H1 (cell line): ENCODE data around the gene IRF3. TPM values are rescaled to one million over a fixed set of nuclear protein-coding genes. Genes with fewer than 3 reads are reported as not detected.
A peak's percentile ranks its signal among the peaks of the same experiment; 100 is the strongest.

ENCODE experiments used
- CTCF ChIA-PET: fragments of 300-600 bp; sonication (Branson Sonifier 250); formaldehyde crosslinking; loops from one replicate; lab custom pipeline; 2021; ENCODE audit not compliant: partially characterized antibody; lab: Charles Lee
- POLR2A ChIA-PET: fragments of 300-600 bp; sonication (Branson Sonifier 250); formaldehyde crosslinking; loops from one replicate; lab custom pipeline; 2021; ENCODE audit warnings: inconsistent platforms; ENCODE audit not compliant: partially characterized antibody; lab: Charles Lee
- DNase-seq, 2 experiments: peaks; one replicate each; pipeline versions ENCODE4 v3.0.0 to v3.0.0-alpha.2; 2010 to 2022; ENCODE audit warnings: low spot score in 2 of 2, low read depth in 1 of 2, mixed read lengths in 1 of 2
- FAIRE-seq: peaks from 2 replicates; lab custom pipeline; 2011; peaks lifted over from hg19 to GRCh38; lab: Jason Lieb, UNC
- H2AFZ ChIP-seq: 2 replicates; pipeline ENCODE4 v1.8.1; 2012; ENCODE audit warnings: low read length, inconsistent platforms
- H2AK5ac ChIP-seq: 2 replicates; pipeline ENCODE4 v1.6.1; 2013; ENCODE audit warnings: low read depth, low read length
- H2BK120ac ChIP-seq: replicated peaks from 2 replicates; pipeline ENCODE3; 2013; ENCODE audit warnings: low read depth, low read length, inconsistent platforms
- H2BK12ac ChIP-seq: 2 replicates; pipeline ENCODE4 v1.6.1; 2013; ENCODE audit warnings: low read depth, low read length
- H2BK15ac ChIP-seq: 2 replicates; pipeline ENCODE4 v1.6.1; 2013; ENCODE audit warnings: low read length
- H2BK20ac ChIP-seq: 2 replicates; pipeline ENCODE4 v1.6.1; 2013; ENCODE audit warnings: low read length
- H2BK5ac ChIP-seq: 2 replicates; pipeline ENCODE4 v1.6.1; 2013; ENCODE audit warnings: low read depth, low read length
- H3K14ac ChIP-seq: 2 replicates; pipeline ENCODE4 v1.6.1; 2013; ENCODE audit warnings: inconsistent platforms; ENCODE audit not compliant: insufficient read length
- H3K18ac ChIP-seq: 2 replicates; pipeline ENCODE4 v1.6.1; 2013; ENCODE audit warnings: low read length; ENCODE audit errors: extremely low read depth
- H3K23ac ChIP-seq: 2 replicates; pipeline ENCODE4 v1.6.1; 2013; ENCODE audit warnings: inconsistent platforms; ENCODE audit not compliant: insufficient read length
- H3K23me2 ChIP-seq: 2 replicates; pipeline ENCODE4 v1.6.1; 2013; ENCODE audit warnings: low read depth, low read length
- H3K27ac ChIP-seq: 2 replicates; pipeline ENCODE4 v1.6.1; 2011; ENCODE audit warnings: low read depth, low read length, inconsistent platforms
- H3K27me3 ChIP-seq, 4 experiments: replicated peaks in 1 of 4; 1 replicate in 1 of 4; 2 replicates in 3 of 4; pipeline versions ENCODE4 v1.6.1 to v1.8.1; 2011 to 2013; ENCODE audit warnings: low read length in 3 of 4, mild to moderate bottlenecking in 3 of 4, inconsistent platforms in 2 of 4, mixed read lengths in 2 of 4, moderate library complexity in 1 of 4; ENCODE audit not compliant: control insufficient read depth in 3 of 4, insufficient read depth in 3 of 4; ENCODE audit errors: extremely low read depth in 1 of 4
- H3K36me3 ChIP-seq, 4 experiments: 2 replicates each; pipeline versions ENCODE4 v1.6.1 to v1.8.1; 2011 to 2013; ENCODE audit warnings: mild to moderate bottlenecking in 4 of 4, low read length in 3 of 4, moderate library complexity in 2 of 4, control low read depth in 1 of 4, inconsistent platforms in 1 of 4; ENCODE audit not compliant: insufficient read depth in 4 of 4, control insufficient read depth in 2 of 4
- H3K4ac ChIP-seq: replicated peaks from 2 replicates; pipeline ENCODE3; 2013; ENCODE audit warnings: low read length, low read depth, mixed read lengths, inconsistent platforms; ENCODE audit not compliant: insufficient read length
- H3K4me1 ChIP-seq, 4 experiments: replicated peaks in 1 of 4; 1 replicate in 1 of 4; 2 replicates in 3 of 4; pipeline versions ENCODE4 v1.6.1 to v1.8.1; 2011 to 2013; ENCODE audit warnings: low read length in 3 of 4, inconsistent platforms in 2 of 4, mixed read lengths in 1 of 4; ENCODE audit not compliant: insufficient read depth in 4 of 4, control insufficient read depth in 3 of 4
- H3K4me2 ChIP-seq, 2 experiments: 2 replicates each; pipeline versions ENCODE4 v1.6.1 to v1.8.1; 2011 to 2013; ENCODE audit warnings: low read depth in 2 of 2, low read length in 2 of 2, control low read depth in 1 of 2, inconsistent platforms in 1 of 2, mild to moderate bottlenecking in 1 of 2; ENCODE audit not compliant: insufficient read depth in 1 of 2
- H3K4me3 ChIP-seq, 4 experiments: fragments of 200-600, 300-600 bp in 1 of 4; sonication (generic), shearing (Covaris generic), sonication (Bioruptor Twin) in 1 of 4; 2 replicates each; pipeline versions ENCODE4 v1.5.1 to v1.8.1; 2011 to 2016; ENCODE audit warnings: low read length in 4 of 4, low read depth in 3 of 4, control low read depth in 2 of 4, inconsistent platforms in 2 of 4, mild to moderate bottlenecking in 2 of 4, mixed read lengths in 1 of 4, moderate library complexity in 1 of 4; ENCODE audit not compliant: insufficient read depth in 2 of 4; ENCODE audit errors: extremely low read depth in 1 of 4
- H3K56ac ChIP-seq: replicated peaks from 2 replicates; pipeline ENCODE3; 2013; ENCODE audit warnings: low read depth, mild to moderate bottlenecking, mixed read lengths, low read length, inconsistent platforms; ENCODE audit not compliant: insufficient read length
- H3K79me1 ChIP-seq: 2 replicates; pipeline ENCODE4 v1.6.1; 2013; ENCODE audit warnings: low read depth, low read length, control low read depth
- H3K79me2 ChIP-seq, 2 experiments: 2 replicates each; pipeline versions ENCODE4 v1.6.1 to v1.8.1; 2012 to 2013; ENCODE audit warnings: low read length in 2 of 2, mild to moderate bottlenecking in 2 of 2, inconsistent platforms in 1 of 2; ENCODE audit not compliant: insufficient read depth in 2 of 2, control insufficient read depth in 1 of 2
- H3K9ac ChIP-seq, 4 experiments: replicated peaks in 1 of 4; 1 replicate in 1 of 4; 2 replicates in 3 of 4; pipeline versions ENCODE4 v1.6.1 to v1.8.1; 2011 to 2013; ENCODE audit warnings: low read depth in 3 of 4, low read length in 3 of 4, control low read depth in 2 of 4, mild to moderate bottlenecking in 2 of 4, moderate library complexity in 2 of 4, inconsistent platforms in 1 of 4; ENCODE audit errors: extremely low read depth in 1 of 4
- H3K9me3 ChIP-seq, 2 experiments: 2 replicates each; pipeline versions ENCODE4 v1.6.1 to v1.8.1; 2012 to 2013; ENCODE audit warnings: mild to moderate bottlenecking in 2 of 2, moderate library complexity in 2 of 2, control low read depth in 1 of 2, inconsistent platforms in 1 of 2, low read depth in 1 of 2, low read length in 1 of 2, mixed read lengths in 1 of 2; ENCODE audit not compliant: insufficient read depth in 2 of 2
- H4K20me1 ChIP-seq, 2 experiments: replicated peaks in 1 of 2; 2 replicates each; pipeline versions ENCODE3 to v1.8.1; 2011 to 2013; ENCODE audit warnings: inconsistent platforms in 2 of 2, low read length in 2 of 2, mild to moderate bottlenecking in 1 of 2; ENCODE audit not compliant: insufficient read depth in 2 of 2, control insufficient read depth in 1 of 2
- H4K5ac ChIP-seq: 2 replicates; pipeline ENCODE4 v1.6.1; 2013; ENCODE audit warnings: low read length, low read depth, mixed read lengths, inconsistent platforms; ENCODE audit not compliant: insufficient read length
- H4K8ac ChIP-seq: 2 replicates; pipeline ENCODE4 v1.8.0; 2013; ENCODE audit warnings: mild to moderate bottlenecking, moderate library complexity, low read length, inconsistent platforms; ENCODE audit not compliant: insufficient read depth; ENCODE audit errors: extremely low read depth
- H4K91ac ChIP-seq: replicated peaks from 2 replicates; pipeline ENCODE3; 2013; ENCODE audit warnings: low read length, mixed read lengths, inconsistent platforms; ENCODE audit not compliant: insufficient read length
- CEBPB ChIP-seq: IDR thresholded peaks from 2 replicates; pipeline ENCODE4 v1.6.1; 2012; ENCODE audit warnings: low read depth, low read length
- KDM4A ChIP-seq: IDR thresholded peaks from one replicate; pipeline ENCODE4 v1.7.1; 2012; ENCODE audit warnings: low read depth, mild to moderate bottlenecking, moderate library complexity, low read length, inconsistent platforms; ENCODE audit not compliant: severe bottlenecking
- POLR2AphosphoS5 ChIP-seq: IDR thresholded peaks from 2 replicates; pipeline ENCODE4 v1.6.1; 2011; ENCODE audit warnings: low read depth, low read length
- SIX5 ChIP-seq: IDR thresholded peaks from 2 replicates; pipeline ENCODE4 v1.6.1; 2011; ENCODE audit warnings: mild to moderate bottlenecking, low read depth, low read length
- SP2 ChIP-seq: IDR thresholded peaks from 2 replicates; pipeline ENCODE4 v1.6.1; 2012; ENCODE audit warnings: mild to moderate bottlenecking, low read length, inconsistent platforms
- SUZ12 ChIP-seq: fragments of 200-600 bp; sonication (generic); IDR thresholded peaks from 2 replicates; pipeline ENCODE4 v1.6.1; 2012; ENCODE audit warnings: mild to moderate bottlenecking, inconsistent platforms, low read length, moderate library complexity, mixed read lengths
- WGBS, 2 experiments: shearing (Covaris generic) in 1 of 2; methylation state at CpG; one replicate each; pipeline versions ENCODE4 v1.1.6 to v1.1.7; 2013 to 2015; ENCODE audit warnings: low lambda C conversion rate in 2 of 2, mixed read lengths in 2 of 2, inconsistent platforms in 1 of 2, low coverage in 1 of 2, missing lambda C conversion rate in 1 of 2; ENCODE audit not compliant: insufficient replicate concordance in 2 of 2, insufficient coverage in 1 of 2, insufficient read length in 1 of 2; ENCODE audit errors: extremely low coverage in 1 of 2, missing lambda C conversion rate in 1 of 2; 5-methylcytosine and 5-hydroxymethylcytosine counted together
- polyA plus RNA-seq, 7 experiments: library from polyadenylated mRNA; depleted of rRNA in 3 of 7; stranded (reverse) in 5 of 7; unstranded in 2 of 7; fragments of >200 nt in 5 of 7; fragments of 200-250 nt in 2 of 7; gene quantifications; 1 replicate in 5 of 7; 2 replicates in 1 of 7; 4 replicates in 1 of 7; pipeline versions ENCODE4 v1.2.1 to v1.2.3, GENCODE V29; 2011 to 2013; ENCODE audit warnings: missing spikeins in 2 of 7, mixed read lengths in 2 of 7
- total RNA-seq: library from RNA; stranded (reverse); fragmentation: NEBNext Ultra II Directional; extraction: Animal tissue kit (Norgen Biotek cat#: 25700); gene quantifications from 2 replicates; pipeline ENCODE4 v1.2.1, GENCODE V29; 2021
- TF ChIP-seq, protein P1 (sequence below): IDR thresholded peaks from 2 replicates; pipeline ENCODE4 v1.6.1; 2012; ENCODE audit warnings: inconsistent platforms

IRF3 gene
- total and polyA plus RNA-seq, 2 of the 8 experiments (the other 6 are each of a cell fraction or from before 2014, with no cell fraction given), result 103 to 114 TPM

DNA sequence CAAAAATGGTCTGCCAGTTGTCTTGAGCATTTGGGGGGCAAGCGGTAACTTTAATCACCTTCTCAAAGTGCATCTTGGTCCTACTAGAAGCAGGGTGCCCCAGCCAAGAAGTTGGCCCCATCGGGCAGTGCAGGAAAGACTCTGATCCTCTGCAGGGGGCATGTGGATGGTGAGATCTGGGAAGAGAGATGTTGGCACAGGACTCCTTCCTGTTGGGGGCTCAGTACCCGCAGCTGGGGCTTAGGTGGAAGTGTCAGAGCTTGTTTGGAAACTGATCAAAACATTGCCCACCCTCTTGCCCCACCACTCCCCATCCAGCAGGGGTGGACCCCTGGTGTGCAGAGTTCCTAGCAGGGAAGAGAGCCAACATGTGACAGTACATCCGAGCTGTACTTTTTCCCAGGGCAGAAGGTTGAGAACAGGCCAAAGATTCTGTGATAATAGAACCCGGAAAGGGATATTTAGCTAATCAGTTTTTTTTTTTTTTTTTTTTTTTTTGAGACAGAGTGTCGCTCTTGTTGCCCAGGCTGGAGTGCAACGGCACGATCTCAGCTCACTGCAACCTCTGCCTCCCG lies 34.6 kb downstream of the IRF3 start:
- Histone ChIP-seq H4K8ac (no peak overlapping the region), H3K9ac (no peak overlapping the region), H3K4me2 (no peak overlapping the region), H3K14ac (no peak overlapping the region), H2BK5ac (no peak overlapping the region; the same call in 1 of the 2 replicates), H3K36me3 (peaks cover 0 to 16% (median 3%) of the 10 kb centered on the region in 4 experiments; a peak in 5 of 8 replicates), H2BK12ac (no peak overlapping the region), H4K5ac (no peak overlapping the region), H3K18ac (no peak overlapping the region), H4K20me1 (peaks cover 0 to 1% of the 10 kb centered on the region in 2 experiments), H2BK15ac (no peak overlapping the region), H2BK120ac (no peak overlapping the region), H3K79me1 (no peaks in the 10 kb centered on the region), H2BK20ac (no peak overlapping the region), H4K91ac (no peak overlapping the region), H3K4me1 (peaks cover 0 to 12% (median under 1%) of the 10 kb centered on the region in 4 experiments; a peak in 3 of 7 replicates), H3K56ac (no peak overlapping the region), H2AFZ (no peak overlapping the region), H3K27me3 (no peaks in the 10 kb centered on the region), H3K9me3 (no peaks in the 10 kb centered on the region), H3K4ac (no peak overlapping the region), H3K79me2 (no peaks in the 10 kb centered on the region), H3K4me3 (no peak overlapping the region), H3K23me2 (no peaks in the 10 kb centered on the region), H3K27ac (no peak overlapping the region), H2AK5ac (no peak overlapping the region), H3K23ac (no peak overlapping the region)
- WGBS, 2 experiments, result 86% methylated on average over 8 of the region's 9 CpGs; no CpG with 5 or more reads in 1 of the 2 experiments
- no peak for TF ChIP-seq CEBPB
- TF ChIP-seq SIX5, result no peak
- no peak for TF ChIP-seq SP2
- TF ChIP-seq POLR2AphosphoS5, result peak; percentile 73
- TF ChIP-seq KDM4A, result no peak
- TF ChIP-seq, protein P1, sequence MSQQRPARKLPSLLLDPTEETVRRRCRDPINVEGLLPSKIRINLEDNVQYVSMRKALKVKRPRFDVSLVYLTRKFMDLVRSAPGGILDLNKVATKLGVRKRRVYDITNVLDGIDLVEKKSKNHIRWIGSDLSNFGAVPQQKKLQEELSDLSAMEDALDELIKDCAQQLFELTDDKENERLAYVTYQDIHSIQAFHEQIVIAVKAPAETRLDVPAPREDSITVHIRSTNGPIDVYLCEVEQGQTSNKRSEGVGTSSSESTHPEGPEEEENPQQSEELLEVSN, result no peak
- TF ChIP-seq SUZ12, result no peak
- DNase-seq (no peak), FAIRE-seq (no peak)
- ChIA-PET CTCF (interaction anchor here (0.6 to 2.0 kb wide), 7 partner anchors 9 to 657 kb away, joined by 3 to 6 read pairs (median 4); partner anchors contain the start of genes PRR12 and RRAS), POLR2A (interaction anchor here (1.0 to 50.7 kb wide), 11 partner anchors 7 to 50 kb away, joined by 3 to 840 read pairs (median 5); partner anchors contain the start of genes BCL2L12, IRF3, NOSIP and PRMT1)
